ENCODE measurements around the gene MCF2. TPM values are rescaled to one million over a fixed set of nuclear protein-coding genes. Genes with fewer than 3 reads are reported as not detected.

Gene MCF2
- polyA plus RNA-seq, 3 donors = 0.05 to 0.06 TPM; not detected in 1

DNA sequence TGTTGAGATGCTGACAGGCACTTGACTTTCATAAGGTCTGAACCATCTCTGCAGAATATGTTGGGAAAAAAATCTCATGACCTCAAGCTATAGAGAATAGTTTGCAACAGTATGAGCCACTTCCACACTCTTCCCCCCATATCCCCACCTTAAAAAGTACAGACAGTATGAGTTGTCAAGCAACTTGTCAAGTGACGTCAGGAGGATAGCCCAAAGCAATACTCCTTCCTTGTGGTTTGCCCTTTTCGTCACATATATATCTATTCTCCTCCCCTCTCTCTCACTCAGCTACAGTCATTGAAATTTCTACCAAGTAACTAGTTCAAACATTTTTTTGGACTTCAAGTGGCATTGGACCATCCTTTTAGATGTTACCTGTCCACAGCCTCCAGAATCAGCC is 67.7 kb downstream of the MCF2 start:
- WGBS, 3 donors = 59 to 92% (median 88%) methylated on average over 2 of the region's 2 CpGs

GRCh38 chrX:139639253-139639652 is 68.7 kb downstream of the MCF2 start:
- H3K27ac ChIP-seq (ENCODE audit: low read depth, low read length) = no peak overlapping the region
- 65 to 74% (median 66%) methylated on average over 8 of the region's 8 CpGs for WGBS, 3 donors

More for the DNA sequence above, 67.7 kb downstream of the MCF2 start:
- H3K27ac ChIP-seq (ENCODE audit: low read depth, low read length) = no peak overlapping the region

DNA sequence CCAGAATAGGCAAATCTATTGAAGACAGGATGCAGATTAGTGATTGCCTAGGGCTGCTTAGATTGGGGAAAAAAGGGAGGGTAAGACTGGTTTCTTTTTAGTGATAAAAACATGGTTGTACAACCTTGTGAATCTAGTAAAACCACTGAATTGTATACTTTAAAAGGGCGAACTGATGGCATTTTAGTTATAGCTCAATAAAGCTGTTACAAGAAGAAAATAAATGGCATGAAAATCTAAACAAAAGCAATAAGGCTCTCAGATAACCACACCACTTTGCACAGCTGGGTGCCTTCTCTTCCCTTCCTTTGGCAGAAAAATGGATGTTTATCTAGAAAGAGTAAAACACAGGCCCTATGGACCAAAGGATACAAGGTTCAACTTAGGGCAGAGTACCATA is 107.9 kb downstream of the MCF2 start:
- 43 to 78% (median 60%) methylated on average over 1 of the region's 1 CpG for WGBS, 3 donors
- no peak overlapping the region for H3K27ac ChIP-seq (ENCODE audit: low read depth, low read length)

DNA sequence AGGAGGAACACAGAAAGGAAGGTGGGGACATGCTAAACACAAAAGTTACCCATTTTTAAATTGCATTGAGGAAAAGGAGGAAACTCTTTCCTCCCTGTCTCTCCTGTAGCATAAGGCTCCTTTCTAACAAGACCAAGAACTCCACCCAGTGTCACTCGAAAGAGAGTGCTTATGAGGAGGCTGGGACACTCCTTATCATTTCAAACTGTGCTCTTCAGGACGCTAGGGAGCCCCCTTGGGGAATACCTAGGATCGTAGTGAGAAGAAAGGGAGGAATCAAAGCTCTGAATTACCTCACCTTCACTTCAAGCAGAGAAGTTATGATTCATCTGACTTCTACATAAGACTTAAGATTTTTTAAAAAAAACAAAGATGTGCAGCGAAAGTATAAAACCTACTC is 111.9 kb downstream of the MCF2 start:
- H3K27ac ChIP-seq (ENCODE audit: low read depth, low read length) = no peak overlapping the region
- 28 to 59% (median 46%) methylated on average over 4 of the region's 4 CpGs for WGBS, 3 donors

DNA sequence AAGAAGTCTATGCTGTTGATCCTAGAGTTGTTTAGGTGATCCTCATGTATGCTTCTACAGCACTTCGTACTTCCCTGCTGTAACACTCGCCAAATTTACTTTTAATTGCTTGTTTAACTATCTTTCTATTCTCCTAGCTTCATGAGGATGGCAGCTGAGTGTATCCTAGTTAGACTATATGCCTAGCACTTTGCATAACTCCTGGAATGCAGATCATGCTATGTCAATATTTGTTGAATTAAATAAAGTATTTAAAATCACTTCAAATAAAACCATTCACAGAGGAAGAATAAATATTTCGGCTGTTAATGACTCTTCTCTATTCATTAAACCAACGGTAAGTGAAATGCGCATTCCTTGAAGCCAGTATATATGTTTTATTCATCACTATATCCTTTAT is 122.4 kb downstream of the MCF2 start:
- WGBS, 3 donors = 66 to 94% (median 67%) methylated on average over 5 of the region's 5 CpGs
- no peak overlapping the region for H3K27ac ChIP-seq (ENCODE audit: low read depth, low read length)

DNA sequence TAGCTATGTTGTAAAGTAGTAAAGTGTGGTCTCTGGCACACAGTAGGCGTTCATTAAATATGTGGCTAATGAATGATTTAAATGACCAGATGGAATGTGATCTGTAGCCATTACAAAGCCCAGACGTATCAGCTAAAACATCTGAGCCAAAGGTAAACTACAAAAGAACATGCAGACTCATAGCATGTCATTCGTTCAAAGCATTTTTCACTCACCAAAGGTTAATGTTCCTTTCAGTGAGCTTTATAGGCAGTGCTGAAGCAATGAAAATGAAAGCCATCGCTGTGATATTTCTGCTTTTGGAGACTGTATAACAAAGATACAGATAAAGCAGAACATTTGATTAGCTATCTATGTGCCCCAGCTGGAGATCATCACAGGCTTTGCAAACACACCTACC is 126.9 kb downstream of the MCF2 start:
- WGBS, 3 donors = 29 to 59% (median 37%) methylated on average over 4 of the region's 4 CpGs
- no peak overlapping the region for H3K27ac ChIP-seq (ENCODE audit: low read depth, low read length)

DNA sequence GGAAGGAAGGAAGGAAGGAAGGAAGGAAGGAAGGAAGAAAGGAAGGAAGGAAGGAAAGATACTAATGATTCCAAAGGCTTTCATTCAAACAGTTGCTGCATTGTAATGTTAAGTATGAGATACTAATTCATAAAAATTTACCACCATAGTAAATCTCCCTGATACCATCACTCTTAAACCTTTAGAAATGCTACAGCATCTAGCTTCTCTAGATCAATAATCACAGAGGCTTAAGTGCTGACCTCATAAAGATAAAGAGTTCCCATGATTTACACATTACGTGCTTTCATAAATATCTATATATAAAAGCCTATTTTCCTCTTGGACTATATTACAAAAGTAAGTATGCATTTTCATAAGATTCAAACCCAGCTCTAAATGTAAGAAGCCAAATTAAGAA is 141.0 kb downstream of the MCF2 start:
- WGBS, 3 donors = 57 to 83% (median 79%) methylated on average over 1 of the region's 1 CpG

GRCh38 chrX:139563251-139563650 is 144.7 kb downstream of the MCF2 start:
- WGBS, 3 donors = 81 to 93% (median 81%) methylated on average over 5 of the region's 5 CpGs

More for the DNA sequence above, 141.0 kb downstream of the MCF2 start:
- H3K27ac ChIP-seq (ENCODE audit: low read depth, low read length) = no peak overlapping the region

GRCh38 chrX:139560221-139560620 is 147.7 kb downstream of the MCF2 start:
- H3K27ac ChIP-seq (ENCODE audit: low read depth, low read length) = no peak overlapping the region

More at GRCh38 chrX:139563251-139563650, 144.7 kb downstream of the MCF2 start:
- H3K27ac ChIP-seq (ENCODE audit: low read depth, low read length) = no peak overlapping the region

- H3K27ac ChIP-seq (ENCODE audit: low read depth, low read length) = no peak overlapping the region
- 29 to 33% (median 31%) methylated on average over 8 to 9 of the region's 9 CpGs for WGBS, 3 donors
These were observed 148.5 kb downstream of the MCF2 start for GRCh38 chrX:139559383-139560042.

- H3K27ac ChIP-seq (ENCODE audit: low read depth, low read length) = no peak overlapping the region
- WGBS, 3 donors = 53 to 73% (median 70%) methylated on average over 26 of the region's 26 CpGs
These were observed 152.8 kb downstream of the MCF2 start for GRCh38 chrX:139554991-139555675.

- no peak overlapping the region for H3K27ac ChIP-seq (ENCODE audit: low read depth, low read length)
These were observed 153.6 kb downstream of the MCF2 start for GRCh38 chrX:139554376-139554775.

GRCh38 chrX:139544591-139544990 is 163.4 kb downstream of the MCF2 start:
- H3K27ac ChIP-seq (ENCODE audit: low read depth, low read length) = no peak overlapping the region
- WGBS, 3 donors = 54 to 74% (median 62%) methylated on average over 3 of the region's 3 CpGs

DNA sequence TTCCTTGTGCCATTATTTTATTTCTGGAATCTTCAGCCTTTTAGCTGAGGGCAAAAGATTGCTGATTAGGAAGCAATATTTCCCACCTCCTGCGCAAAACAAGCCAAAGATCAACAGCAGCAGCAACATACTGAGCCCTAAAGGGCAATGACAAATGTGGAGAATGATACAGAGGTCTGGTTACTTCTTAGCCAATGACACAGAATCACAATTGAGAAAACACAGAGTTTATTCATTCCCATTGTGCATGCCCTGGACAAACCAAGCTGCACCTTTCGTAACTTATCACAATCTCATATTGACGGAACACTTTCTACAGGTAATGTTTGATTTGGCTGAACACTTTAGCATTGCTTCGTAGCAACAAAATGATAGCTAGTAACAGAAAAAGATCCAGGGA is 164.0 kb downstream of the MCF2 start:
- H3K27ac ChIP-seq (ENCODE audit: low read depth, low read length) = no peak overlapping the region
- WGBS, 3 donors = 25 to 92% (median 84%) methylated on average over 4 of the region's 4 CpGs

DNA sequence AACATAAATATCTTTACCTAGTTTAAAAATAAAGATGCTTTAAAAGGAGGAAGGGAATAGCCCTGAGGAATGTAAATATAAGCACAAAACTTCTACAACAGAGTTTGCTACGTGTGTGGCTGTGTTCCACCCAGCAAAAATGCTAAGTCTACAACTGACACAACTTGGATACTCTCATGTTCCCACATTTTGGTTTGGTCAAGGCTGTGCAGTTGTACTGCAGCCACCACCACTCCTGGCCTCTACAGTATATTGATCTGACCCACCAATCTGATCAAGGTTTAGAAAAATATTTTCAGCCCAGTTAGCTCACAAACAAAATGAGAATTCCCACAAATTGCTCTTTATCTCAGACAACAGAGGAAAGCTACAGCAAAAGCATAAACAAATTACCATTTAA is 165.3 kb downstream of the MCF2 start:
- 59 to 68% (median 65%) methylated on average over 1 of the region's 1 CpG for WGBS, 3 donors

DNA sequence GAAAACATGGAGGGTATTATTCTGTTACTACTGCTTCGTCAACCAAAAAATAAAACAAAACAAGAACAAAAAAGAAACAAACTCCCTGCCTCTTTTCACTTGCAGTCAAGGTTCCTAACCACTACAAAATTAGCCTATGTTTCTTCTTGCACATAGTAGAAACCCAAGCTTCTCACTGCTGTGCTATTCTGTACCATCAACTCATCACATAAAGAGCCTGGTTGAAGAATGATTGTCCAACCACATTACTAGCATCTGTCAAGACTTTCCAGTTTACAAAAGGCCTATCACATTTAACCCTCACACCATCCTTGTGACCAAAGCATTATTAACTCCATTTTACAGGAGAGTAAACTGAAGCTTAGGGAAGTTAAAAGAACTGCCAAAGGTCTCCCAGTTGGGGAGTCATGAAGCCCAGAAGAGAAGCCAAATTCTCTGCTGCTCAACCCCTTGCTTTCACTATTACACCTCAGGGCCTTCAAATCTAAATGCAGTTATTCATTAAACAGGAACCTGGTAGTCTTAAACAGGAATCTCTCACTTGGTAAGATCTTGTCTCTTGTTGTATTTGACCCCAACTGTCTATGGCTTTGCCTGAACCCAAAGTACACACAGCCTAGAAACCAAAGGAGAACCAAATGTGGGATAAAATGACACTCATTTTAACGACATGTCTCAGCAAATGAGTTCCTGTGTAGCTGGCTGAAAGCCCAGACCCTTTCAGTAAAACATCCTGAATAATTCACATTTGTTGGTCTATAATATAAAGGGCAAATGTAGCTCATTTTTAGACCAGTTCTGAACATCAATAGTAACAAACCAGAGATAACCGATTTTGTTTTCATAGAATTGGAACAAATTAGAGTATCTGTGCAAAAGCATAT is 168.8 kb downstream of the MCF2 start:
- H3K27ac ChIP-seq (ENCODE audit: low read depth, low read length) = no peak overlapping the region
- 41 to 51% (median 45%) methylated on average over 3 of the region's 3 CpGs for WGBS, 3 donors

More for the DNA sequence above, 165.3 kb downstream of the MCF2 start:
- no peak overlapping the region for H3K27ac ChIP-seq (ENCODE audit: low read depth, low read length)

DNA sequence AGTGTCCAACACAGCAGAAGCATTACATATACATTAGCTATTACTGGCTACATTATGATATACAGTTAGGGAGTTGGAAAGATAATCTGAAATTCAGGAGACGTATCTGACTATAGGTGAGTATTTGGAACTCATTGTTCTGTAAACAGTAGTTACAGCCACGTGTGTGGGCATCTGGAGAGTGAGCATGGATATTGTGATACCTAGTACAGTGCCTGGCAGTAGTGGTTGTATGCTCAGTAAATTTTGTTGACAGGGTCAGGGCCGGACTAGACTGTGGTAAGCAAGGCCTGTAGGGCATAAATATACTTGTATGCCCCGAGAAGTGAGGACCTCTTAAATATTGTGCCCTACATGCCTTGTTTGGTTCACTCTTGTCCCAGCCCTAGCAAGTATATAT is 174.5 kb downstream of the MCF2 start:
- 66 to 87% (median 73%) methylated on average over 4 of the region's 4 CpGs for WGBS, 3 donors
- H3K27ac ChIP-seq (ENCODE audit: low read depth, low read length) = no peak overlapping the region

DNA sequence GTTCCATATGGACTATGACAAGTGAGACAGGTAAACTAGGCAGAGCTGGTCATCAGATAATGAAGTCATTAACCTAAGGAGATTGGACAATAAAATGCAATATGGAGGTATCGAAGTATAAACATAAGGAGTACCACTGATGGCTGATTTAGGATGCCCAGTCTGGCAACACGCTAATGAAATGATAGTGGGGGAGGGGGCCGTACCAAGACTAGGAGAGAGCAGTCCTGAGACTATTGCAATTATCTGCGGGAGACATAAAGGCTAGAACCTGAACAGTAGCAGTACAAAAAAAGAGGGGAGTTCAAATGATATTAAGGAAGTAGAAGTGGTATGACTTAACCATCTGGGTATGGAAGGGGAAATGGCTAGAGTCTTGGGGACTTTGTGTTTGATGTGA is 175.1 kb downstream of the MCF2 start:
- no peak overlapping the region for H3K27ac ChIP-seq (ENCODE audit: low read depth, low read length)
- 68 to 95% (median 79%) methylated on average over 4 of the region's 4 CpGs for WGBS, 3 donors
